Testis (tissue), 3 donors: ENCODE data around the gene LRRC8D. TPM values are rescaled to one million over a fixed set of nuclear protein-coding genes. Genes with fewer than 3 reads are reported as not detected.

Experiments used
- DNase-seq: peaks from one replicate; pipeline ENCODE4 v3.0.0-alpha.2; 2019
- H3K27ac ChIP-seq, 2 donors: fragments of 200-600 bp; sonication (generic); one replicate each; pipeline ENCODE4 v1.5.1; 2019
- H3K27me3 ChIP-seq: fragments of 200-600 bp; sonication (generic); one replicate; pipeline ENCODE4 v1.5.1; 2019
- H3K36me3 ChIP-seq: fragments of 200-600 bp; sonication (generic); one replicate; pipeline ENCODE4 v1.5.1; 2017; ENCODE audit warnings: low read depth; ENCODE audit errors: missing control alignments
- H3K4me1 ChIP-seq: fragments of 200-600 bp; sonication (generic); one replicate; pipeline ENCODE4 v1.5.1; 2019
- H3K4me3 ChIP-seq, 2 donors: fragments of 200-600 bp; sonication (generic); one replicate each; pipeline ENCODE4 v1.5.1; 2017 to 2019
- H3K9me3 ChIP-seq: fragments of 200-600 bp; sonication (generic); one replicate; pipeline ENCODE4 v1.5.1; 2017
- CTCF ChIP-seq, 3 experiments: fragments of 450-650 bp in 2 of 3; fragments of 200-600 bp in 1 of 3; sonication (generic) in 1 of 3; IDR thresholded peaks; one replicate each; pipeline ENCODE4 v1.5.1; 2016 to 2019; ENCODE audit warnings: antibody characterized with exemption in 3 of 3, mild to moderate bottlenecking in 2 of 3, moderate library complexity in 1 of 3
- POLR2A ChIP-seq: fragments of 450-650 bp; IDR thresholded peaks from one replicate; pipeline ENCODE4 v1.6.1; 2017; ENCODE audit warnings: antibody characterized with exemption, mild to moderate bottlenecking, moderate library complexity
- WGBS, 2 donors: methylation state at CpG; one replicate each; pipeline ENCODE4 v1.1.5; 2018; 5-methylcytosine and 5-hydroxymethylcytosine counted together
- intact Hi-C: fragments of 100-400 bp; cut with DNase I; formaldehyde crosslinking; loops from one replicate; pipeline ENCODE4 v1.15.1; 2023; ENCODE audit warnings: low total_unique reads
- polyA plus RNA-seq: library from polyadenylated mRNA; stranded (reverse); fragments of 350-450 nt; fragmentation: Illumina TruSeq; extraction: RNeasy Lipid Tissue Mini Kit (QIAGEN cat#74804); gene quantifications from one replicate; pipeline ENCODE4 v1.2.3, GENCODE V29; 2014; ENCODE audit warnings: low read depth, low replicate concordance; ENCODE audit not compliant: insufficient read depth
- total RNA-seq, 2 donors: library from RNA; depleted of rRNA; stranded (reverse); fragments of >200 nt; gene quantifications; one replicate each; pipeline ENCODE4 v1.2.3, GENCODE V29; 2016

The LRRC8D gene
- total and polyA plus RNA-seq, 3 donors from 2014 or later = 20.8 to 46.1 (median 41.1) TPM

DNA sequence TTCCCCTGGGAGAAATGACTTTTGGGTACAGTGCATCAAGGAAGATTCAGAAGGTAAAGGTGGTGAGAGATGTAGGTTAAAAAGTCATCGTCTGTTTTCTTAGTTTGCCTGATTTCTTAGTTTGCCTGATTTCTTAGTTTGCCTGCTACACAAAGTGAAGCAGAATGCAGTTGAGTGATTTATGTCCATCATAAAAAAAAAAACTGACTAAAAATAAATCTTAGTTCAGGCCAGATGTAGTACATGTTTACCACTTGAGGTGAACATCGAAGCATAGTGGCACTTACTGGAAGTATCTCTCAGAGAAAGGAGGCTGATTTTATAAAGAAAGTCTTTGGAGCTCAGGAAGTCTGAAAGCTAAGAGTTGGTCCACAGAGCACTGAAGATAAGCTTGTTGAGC lies 79.5 kb downstream of the LRRC8D start:
- Histone ChIP-seq H3K27ac (no peak overlapping the region), H3K36me3 (no peaks in the 10 kb centered on the region), H3K4me1 (peaks cover 16% of the 10 kb centered on the region), H3K9me3 (no peaks in the 10 kb centered on the region), H3K27me3 (no peaks in the 10 kb centered on the region), H3K4me3 (no peak overlapping the region)
- 83 to 97% methylated on average over 2 of the region's 2 CpGs for WGBS, 2 donors
- DNase-seq = no peak
- intact Hi-C loops = no loop called here
- TF ChIP-seq POLR2A (no peak), CTCF (IDR thresholded peaks at IDR 0.05) (no peak)

DNA sequence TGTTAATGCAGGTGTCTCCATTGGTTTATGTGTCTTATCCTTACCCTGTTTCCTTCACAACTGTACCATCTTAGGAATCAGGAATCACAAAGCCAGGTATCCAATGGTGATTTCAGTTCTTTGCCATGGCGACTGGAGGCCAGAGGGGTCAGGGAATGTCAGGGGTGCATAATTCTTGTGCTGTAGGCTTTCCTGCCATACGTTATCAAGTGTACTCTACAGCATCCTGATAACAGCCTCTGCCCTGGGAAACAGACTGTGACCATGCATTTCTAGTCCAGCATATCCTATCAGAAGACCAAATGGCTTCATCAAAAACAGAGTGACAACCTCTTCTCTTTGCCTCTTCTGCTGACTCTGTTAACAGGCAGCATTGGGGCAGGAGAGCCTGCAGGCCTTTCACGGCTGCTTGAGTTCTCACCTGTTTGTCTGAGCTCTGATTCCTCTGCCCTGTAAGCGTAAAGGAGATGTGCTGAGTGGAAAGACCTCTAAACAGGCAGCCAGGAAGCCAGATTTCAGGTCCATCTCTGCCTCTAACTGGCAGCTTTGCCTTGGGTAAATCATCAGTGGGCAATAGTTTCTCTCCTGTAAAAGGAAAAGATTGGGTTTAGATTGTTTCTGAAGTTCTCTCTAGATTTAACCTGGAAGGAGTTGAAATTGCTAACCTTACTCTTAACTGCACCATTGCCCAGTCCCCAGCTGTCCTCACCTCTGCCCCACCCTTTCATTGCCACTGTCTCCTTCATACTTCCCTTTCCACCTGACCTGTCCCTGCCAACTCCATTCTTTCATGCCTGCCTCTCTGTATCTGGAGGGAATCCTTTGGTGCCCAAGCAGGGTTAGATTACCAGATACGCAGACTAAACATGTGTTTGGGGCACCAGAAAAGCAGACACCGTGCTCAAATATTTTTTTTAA lies 80.2 kb downstream of the LRRC8D start:
- 83 to 86% methylated on average over 6 of the region's 6 CpGs for WGBS, 2 donors
- H3K27ac ChIP-seq = no peak overlapping the region
- H3K36me3 ChIP-seq = no peaks in the 10 kb centered on the region
- H3K27me3 ChIP-seq = no peaks in the 10 kb centered on the region
- no peaks in the 10 kb centered on the region for H3K9me3 ChIP-seq
- intact Hi-C loops = no loop called here
- H3K4me1 ChIP-seq = peaks cover 16% of the 10 kb centered on the region
- TF ChIP-seq CTCF (IDR thresholded peaks at IDR 0.05) = no peak
- no peak for TF ChIP-seq POLR2A
- H3K4me3 ChIP-seq = no peak overlapping the region
- DNase-seq = no peak

GRCh38 chr1:89901957-89902669 lies 81.3 kb downstream of the LRRC8D start:
- Histone ChIP-seq H3K4me1 (peaks cover 24% of the 10 kb centered on the region), H3K4me3 (no peak overlapping the region), H3K36me3 (no peaks in the 10 kb centered on the region), H3K27me3 (no peaks in the 10 kb centered on the region), H3K27ac (peak overlapping the region; percentile 36 to 39), H3K9me3 (no peaks in the 10 kb centered on the region)
- DNase-seq = peak; percentile 75
- 73 to 89% methylated on average over 9 of the region's 9 CpGs for WGBS, 2 donors
- TF ChIP-seq POLR2A (no peak), CTCF (IDR thresholded peaks at IDR 0.05) (no peak)
- intact Hi-C loops = no loop called here

DNA sequence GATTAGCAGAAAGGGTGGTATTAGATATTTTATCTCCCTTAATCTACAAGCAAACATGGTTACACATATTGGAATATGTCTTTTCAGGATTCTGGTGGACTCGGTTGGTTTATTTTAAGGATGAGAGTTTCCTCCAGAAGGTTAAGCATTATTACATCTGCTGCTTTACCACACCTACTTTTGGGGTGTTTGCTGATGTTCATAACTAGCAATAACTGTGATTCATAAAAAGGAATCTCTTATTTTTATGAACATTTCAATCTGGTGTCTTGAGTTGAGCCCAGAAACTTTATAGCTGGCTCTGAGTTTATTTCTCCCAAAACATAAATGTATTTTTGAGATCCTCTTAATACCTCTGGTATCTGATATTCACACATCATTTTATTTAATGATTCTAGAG lies 82.7 kb downstream of the LRRC8D start:
- Histone ChIP-seq H3K9me3 (no peaks in the 10 kb centered on the region), H3K4me1 (peaks cover 21% of the 10 kb centered on the region), H3K4me3 (no peak overlapping the region), H3K27me3 (no peaks in the 10 kb centered on the region), H3K27ac (peak overlapping the region in 1 of 2 donors; percentile 39), H3K36me3 (no peaks in the 10 kb centered on the region)
- DNase-seq = no peak
- 84 to 88% methylated on average over 1 of the region's 1 CpG for WGBS, 2 donors
- TF ChIP-seq CTCF (IDR thresholded peaks at IDR 0.05) = no peak
- no peak for TF ChIP-seq POLR2A
- intact Hi-C loops = no loop called here
